GM23338 (cell line): Measurements from ENCODE around the gene RADIL. TPM values are rescaled to one million over a fixed set of nuclear protein-coding genes. Genes with fewer than 3 reads are reported as not detected.

Experiments used
- ATAC-seq: fragments of 200-7000 bp; cut with Tn5 transposase; 3 replicates; pipeline ENCODE4 v1.9.1; 2020
- DNase-seq: peaks from one replicate; pipeline ENCODE4 v3.0.0-alpha.2; 2015; ENCODE audit warnings: low spot score
- H2AFZ ChIP-seq: fragments of 200-600 bp; sonication (generic); 2 replicates; pipeline ENCODE4 v1.8.0; 2016; ENCODE audit warnings: antibody characterized with exemption, mild to moderate bottlenecking, moderate library complexity
- H3F3A ChIP-seq: fragments of 200-600 bp; sonication (generic); replicated peaks from 2 replicates; pipeline ENCODE4 v1.8.0; 2017; ENCODE audit warnings: antibody characterized with exemption, mixed run types, low read depth
- H3K27ac ChIP-seq: fragments of 200-600 bp; sonication (generic); 2 replicates; pipeline ENCODE4 v1.6.1; 2016; ENCODE audit warnings: low read depth
- H3K27me3 ChIP-seq: fragments of 200-600 bp; sonication (generic); 2 replicates; pipeline ENCODE4 v1.8.0; 2016; ENCODE audit warnings: mild to moderate bottlenecking, mixed run types, moderate library complexity; ENCODE audit not compliant: insufficient read depth
- H3K36me3 ChIP-seq: fragments of 200-600 bp; sonication (generic); 2 replicates; pipeline ENCODE4 v1.8.0; 2016; ENCODE audit warnings: mild to moderate bottlenecking; ENCODE audit not compliant: insufficient read depth
- H3K4me1 ChIP-seq: fragments of 200-600 bp; sonication (generic); 2 replicates; pipeline ENCODE4 v1.8.0; 2016; ENCODE audit warnings: mild to moderate bottlenecking, moderate library complexity; ENCODE audit not compliant: insufficient read depth
- H3K4me2 ChIP-seq: fragments of 200-600 bp; sonication (generic); 2 replicates; pipeline ENCODE4 v1.7.1; 2017; ENCODE audit warnings: mixed run types
- H3K4me3 ChIP-seq: fragments of 200-600 bp; sonication (generic); 2 replicates; pipeline ENCODE4 v1.6.1; 2016; ENCODE audit warnings: mixed run types
- H3K79me2 ChIP-seq: fragments of 200-600 bp; sonication (generic); replicated peaks from 2 replicates; pipeline ENCODE4 v1.8.0; 2017; ENCODE audit warnings: mild to moderate bottlenecking; ENCODE audit not compliant: insufficient read depth
- H3K9me2 ChIP-seq: fragments of 200-600 bp; sonication (generic); 2 replicates; pipeline ENCODE4 v1.8.0; 2017; ENCODE audit not compliant: insufficient read depth
- H4K20me1 ChIP-seq: fragments of 200-600 bp; sonication (generic); replicated peaks from 2 replicates; pipeline ENCODE4 v1.8.0; 2017; ENCODE audit warnings: mild to moderate bottlenecking; ENCODE audit not compliant: insufficient read depth
- H3K27ac Mint-ChIP-seq: 2 replicates; pipeline ENCODE4 v1.8.0; 2020; ENCODE audit warnings: inconsistent platforms, mild to moderate bottlenecking, moderate library complexity, mixed read lengths
- H3K27me3 Mint-ChIP-seq: 3 replicates; pipeline ENCODE4 v1.8.0; 2022; ENCODE audit warnings: low read depth, mild to moderate bottlenecking, moderate library complexity, mixed read lengths, inconsistent platforms; ENCODE audit not compliant: insufficient read depth, poor library complexity
- H3K36me3 Mint-ChIP-seq: 3 replicates; pipeline ENCODE4 v1.8.0; 2021; ENCODE audit warnings: low read depth, mild to moderate bottlenecking, inconsistent platforms, moderate library complexity, mixed read lengths
- H3K4me1 Mint-ChIP-seq: 3 replicates; pipeline ENCODE4 v1.8.0; 2020; ENCODE audit warnings: mild to moderate bottlenecking, inconsistent platforms, mixed read lengths
- H3K4me3 Mint-ChIP-seq: 3 replicates; pipeline ENCODE4 v1.8.0; 2021; ENCODE audit warnings: moderate library complexity, mild to moderate bottlenecking, inconsistent platforms, mixed read lengths
- H3K9me3 Mint-ChIP-seq: 3 replicates; pipeline ENCODE4 v1.8.0; 2020; ENCODE audit warnings: moderate library complexity, mild to moderate bottlenecking, inconsistent platforms, mixed read lengths
- CREB1 ChIP-seq: fragments of 250-450 bp; sonication (Bioruptor Pico); IDR thresholded peaks from 2 replicates; pipeline ENCODE4 v1.5.0; 2020; ENCODE audit warnings: low read depth, mild to moderate bottlenecking, moderate library complexity
- EZH2 ChIP-seq: fragments of 200-600 bp; sonication (generic); IDR thresholded peaks from one replicate; pipeline ENCODE4 v1.8.0; 2017; ENCODE audit warnings: antibody characterized with exemption, mild to moderate bottlenecking, low read depth; ENCODE audit not compliant: unreplicated experiment
- EZH2phosphoT487 ChIP-seq: fragments of 200-600 bp; sonication (generic); IDR thresholded peaks from one replicate; pipeline ENCODE4 v1.8.1; 2018; ENCODE audit warnings: antibody characterized with exemption; ENCODE audit not compliant: unreplicated experiment
- JUNB ChIP-seq: IDR thresholded peaks from one replicate; pipeline ENCODE4 v1.6.1; 2016; ENCODE audit warnings: antibody characterized with exemption; ENCODE audit not compliant: unreplicated experiment
- NANOG ChIP-seq: IDR thresholded peaks from 2 replicates; pipeline ENCODE4 v1.6.1; 2016; ENCODE audit warnings: antibody characterized with exemption, borderline replicate concordance
- ZNF331 ChIP-seq: fragments of 250-450 bp; sonication (Bioruptor Pico); IDR thresholded peaks from 2 replicates; pipeline ENCODE4 v1.5.0; 2020; ENCODE audit warnings: low read depth, mild to moderate bottlenecking, moderate library complexity
- polyA plus RNA-seq: library from polyadenylated mRNA; unstranded; fragments of >200 nt; fragmentation: Nextera tagmentation; extraction: Ambion mirVana; gene quantifications from 2 replicates; pipeline ENCODE4 v1.2.1, GENCODE V29; 2016
- total RNA-seq: library from RNA; depleted of rRNA; stranded (reverse); fragments of >200 nt; shearing (Covaris generic); gene quantifications from 2 replicates; pipeline ENCODE4 v1.2.3, GENCODE V29; 2014
- TF ChIP-seq, protein P1 (sequence below): IDR thresholded peaks from 2 replicates; pipeline ENCODE4 v1.6.1; 2016; ENCODE audit warnings: antibody characterized with exemption
- TF ChIP-seq, protein P2 (sequence below): fragments of 250-450 bp; sonication (Bioruptor Pico); IDR thresholded peaks from 2 replicates; pipeline ENCODE4 v1.5.0; 2020; ENCODE audit warnings: mild to moderate bottlenecking, moderate library complexity
- TF ChIP-seq, protein P3 (sequence below), 2 experiments: fragments of 200-600 bp in 1 of 2; sonication (generic) in 1 of 2; conservative IDR thresholded peaks; 2 replicates each; pipeline versions ENCODE4 v1.5.1 to v1.6.1; 2016 to 2017; ENCODE audit warnings: antibody characterized with exemption in 2 of 2, low read depth in 2 of 2, mild to moderate bottlenecking in 2 of 2, moderate library complexity in 1 of 2

The RADIL gene
- total and polyA plus RNA-seq, 2 experiments from 2014 or later, result 4.3 to 9.8 TPM

DNA sequence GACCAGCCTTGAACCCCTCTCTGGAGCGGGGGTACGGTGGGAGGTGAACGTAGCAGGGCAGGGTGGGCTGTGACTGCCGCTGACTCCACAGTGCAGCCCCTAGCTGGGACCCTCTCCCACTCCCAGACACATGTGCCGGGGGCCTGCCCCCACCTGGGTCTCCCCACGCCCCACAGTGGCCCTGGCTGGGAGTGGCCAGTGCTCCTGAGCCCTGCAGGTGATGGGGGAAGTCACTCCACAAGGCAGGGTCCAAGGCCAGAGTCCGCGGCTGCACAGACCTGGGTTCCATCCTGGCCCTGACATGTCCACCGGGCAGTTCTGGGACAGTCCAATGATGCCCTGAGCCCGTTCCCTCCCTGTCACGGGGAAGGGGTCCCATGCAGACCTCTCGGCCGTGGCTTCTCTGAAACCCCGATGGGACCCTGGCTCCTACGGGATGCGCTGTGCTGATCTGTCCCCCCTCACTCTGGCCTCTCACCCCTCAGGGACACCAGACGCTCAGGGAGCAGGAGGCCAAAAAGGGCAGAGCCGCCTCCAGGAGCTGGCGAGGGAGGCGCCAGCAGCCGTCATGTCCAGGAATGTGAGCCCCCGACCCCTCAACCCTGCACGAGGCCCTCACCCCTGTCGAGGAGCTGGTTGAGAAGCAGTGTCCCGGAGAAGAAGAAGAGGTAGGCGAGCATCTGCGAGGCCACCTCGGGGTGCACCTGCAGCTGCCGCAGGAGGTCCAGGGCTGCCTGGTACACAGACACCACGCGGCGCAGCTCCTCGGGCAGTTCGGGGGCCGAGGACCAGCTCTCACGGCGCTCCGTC is 67.7 kb downstream of the RADIL start:
- ATAC-seq, result peak; percentile 80

DNA sequence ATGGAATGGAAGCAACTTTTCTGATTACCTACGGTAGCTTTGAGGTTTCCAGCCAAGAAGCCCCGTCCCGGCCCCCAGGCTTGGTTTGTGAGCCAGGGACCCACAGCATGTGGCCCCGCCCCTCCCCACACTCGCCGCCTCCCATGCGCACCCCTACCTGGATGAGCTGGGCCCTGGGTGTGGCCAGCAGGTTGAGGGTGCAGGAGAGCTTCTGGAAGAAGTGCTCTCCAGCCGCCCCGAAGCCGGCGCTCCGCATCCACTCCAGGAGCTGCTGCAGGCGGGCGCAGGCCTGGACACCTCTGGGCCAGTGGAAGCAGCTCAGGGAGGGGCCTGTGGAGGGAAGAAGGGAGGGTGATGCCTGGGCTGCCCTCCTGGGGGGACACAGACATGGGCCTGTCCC is 68.4 kb downstream of the RADIL start:
- Histone ChIP-seq H3K4me3 (no peak overlapping the region), H3K27ac (no peak overlapping the region), H3K79me2 (no peaks in the 10 kb centered on the region), H4K20me1 (no peaks in the 10 kb centered on the region), H3K4me1 (no peaks in the 10 kb centered on the region), H3K9me2 (no peaks in the 10 kb centered on the region), H3K27me3 (no peaks in the 10 kb centered on the region), H2AFZ (no peak overlapping the region), H3F3A (no peaks in the 10 kb centered on the region), H3K4me2 (no peak overlapping the region), H3K36me3 (no peaks in the 10 kb centered on the region)
- peaks cover 9% of the 10 kb centered on the region; the same call in 1 of the 3 replicates for H3K9me3 Mint-ChIP-seq
- no peaks in the 10 kb centered on the region for H3K36me3 Mint-ChIP-seq
- DNase-seq (no peak), ATAC-seq (no peak)
- H3K4me1 Mint-ChIP-seq, result no peaks in the 10 kb centered on the region; the same call in 2 of the 3 replicates
- H3K27ac Mint-ChIP-seq, result no peak overlapping the region
- no peak overlapping the region for H3K4me3 Mint-ChIP-seq
- peaks cover 10% of the 10 kb centered on the region for H3K27me3 Mint-ChIP-seq
- TF ChIP-seq EZH2phosphoT487 (no peak), NANOG (no peak), EZH2 (no peak), CREB1 (CRISPR knock-in tag) (no peak), ZNF331 (CRISPR knock-in tag) (no peak), JUNB (no peak)
- TF ChIP-seq, protein P1, sequence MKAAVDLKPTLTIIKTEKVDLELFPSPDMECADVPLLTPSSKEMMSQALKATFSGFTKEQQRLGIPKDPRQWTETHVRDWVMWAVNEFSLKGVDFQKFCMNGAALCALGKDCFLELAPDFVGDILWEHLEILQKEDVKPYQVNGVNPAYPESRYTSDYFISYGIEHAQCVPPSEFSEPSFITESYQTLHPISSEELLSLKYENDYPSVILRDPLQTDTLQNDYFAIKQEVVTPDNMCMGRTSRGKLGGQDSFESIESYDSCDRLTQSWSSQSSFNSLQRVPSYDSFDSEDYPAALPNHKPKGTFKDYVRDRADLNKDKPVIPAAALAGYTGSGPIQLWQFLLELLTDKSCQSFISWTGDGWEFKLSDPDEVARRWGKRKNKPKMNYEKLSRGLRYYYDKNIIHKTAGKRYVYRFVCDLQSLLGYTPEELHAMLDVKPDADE, result no peak
- TF ChIP-seq, protein P2, sequence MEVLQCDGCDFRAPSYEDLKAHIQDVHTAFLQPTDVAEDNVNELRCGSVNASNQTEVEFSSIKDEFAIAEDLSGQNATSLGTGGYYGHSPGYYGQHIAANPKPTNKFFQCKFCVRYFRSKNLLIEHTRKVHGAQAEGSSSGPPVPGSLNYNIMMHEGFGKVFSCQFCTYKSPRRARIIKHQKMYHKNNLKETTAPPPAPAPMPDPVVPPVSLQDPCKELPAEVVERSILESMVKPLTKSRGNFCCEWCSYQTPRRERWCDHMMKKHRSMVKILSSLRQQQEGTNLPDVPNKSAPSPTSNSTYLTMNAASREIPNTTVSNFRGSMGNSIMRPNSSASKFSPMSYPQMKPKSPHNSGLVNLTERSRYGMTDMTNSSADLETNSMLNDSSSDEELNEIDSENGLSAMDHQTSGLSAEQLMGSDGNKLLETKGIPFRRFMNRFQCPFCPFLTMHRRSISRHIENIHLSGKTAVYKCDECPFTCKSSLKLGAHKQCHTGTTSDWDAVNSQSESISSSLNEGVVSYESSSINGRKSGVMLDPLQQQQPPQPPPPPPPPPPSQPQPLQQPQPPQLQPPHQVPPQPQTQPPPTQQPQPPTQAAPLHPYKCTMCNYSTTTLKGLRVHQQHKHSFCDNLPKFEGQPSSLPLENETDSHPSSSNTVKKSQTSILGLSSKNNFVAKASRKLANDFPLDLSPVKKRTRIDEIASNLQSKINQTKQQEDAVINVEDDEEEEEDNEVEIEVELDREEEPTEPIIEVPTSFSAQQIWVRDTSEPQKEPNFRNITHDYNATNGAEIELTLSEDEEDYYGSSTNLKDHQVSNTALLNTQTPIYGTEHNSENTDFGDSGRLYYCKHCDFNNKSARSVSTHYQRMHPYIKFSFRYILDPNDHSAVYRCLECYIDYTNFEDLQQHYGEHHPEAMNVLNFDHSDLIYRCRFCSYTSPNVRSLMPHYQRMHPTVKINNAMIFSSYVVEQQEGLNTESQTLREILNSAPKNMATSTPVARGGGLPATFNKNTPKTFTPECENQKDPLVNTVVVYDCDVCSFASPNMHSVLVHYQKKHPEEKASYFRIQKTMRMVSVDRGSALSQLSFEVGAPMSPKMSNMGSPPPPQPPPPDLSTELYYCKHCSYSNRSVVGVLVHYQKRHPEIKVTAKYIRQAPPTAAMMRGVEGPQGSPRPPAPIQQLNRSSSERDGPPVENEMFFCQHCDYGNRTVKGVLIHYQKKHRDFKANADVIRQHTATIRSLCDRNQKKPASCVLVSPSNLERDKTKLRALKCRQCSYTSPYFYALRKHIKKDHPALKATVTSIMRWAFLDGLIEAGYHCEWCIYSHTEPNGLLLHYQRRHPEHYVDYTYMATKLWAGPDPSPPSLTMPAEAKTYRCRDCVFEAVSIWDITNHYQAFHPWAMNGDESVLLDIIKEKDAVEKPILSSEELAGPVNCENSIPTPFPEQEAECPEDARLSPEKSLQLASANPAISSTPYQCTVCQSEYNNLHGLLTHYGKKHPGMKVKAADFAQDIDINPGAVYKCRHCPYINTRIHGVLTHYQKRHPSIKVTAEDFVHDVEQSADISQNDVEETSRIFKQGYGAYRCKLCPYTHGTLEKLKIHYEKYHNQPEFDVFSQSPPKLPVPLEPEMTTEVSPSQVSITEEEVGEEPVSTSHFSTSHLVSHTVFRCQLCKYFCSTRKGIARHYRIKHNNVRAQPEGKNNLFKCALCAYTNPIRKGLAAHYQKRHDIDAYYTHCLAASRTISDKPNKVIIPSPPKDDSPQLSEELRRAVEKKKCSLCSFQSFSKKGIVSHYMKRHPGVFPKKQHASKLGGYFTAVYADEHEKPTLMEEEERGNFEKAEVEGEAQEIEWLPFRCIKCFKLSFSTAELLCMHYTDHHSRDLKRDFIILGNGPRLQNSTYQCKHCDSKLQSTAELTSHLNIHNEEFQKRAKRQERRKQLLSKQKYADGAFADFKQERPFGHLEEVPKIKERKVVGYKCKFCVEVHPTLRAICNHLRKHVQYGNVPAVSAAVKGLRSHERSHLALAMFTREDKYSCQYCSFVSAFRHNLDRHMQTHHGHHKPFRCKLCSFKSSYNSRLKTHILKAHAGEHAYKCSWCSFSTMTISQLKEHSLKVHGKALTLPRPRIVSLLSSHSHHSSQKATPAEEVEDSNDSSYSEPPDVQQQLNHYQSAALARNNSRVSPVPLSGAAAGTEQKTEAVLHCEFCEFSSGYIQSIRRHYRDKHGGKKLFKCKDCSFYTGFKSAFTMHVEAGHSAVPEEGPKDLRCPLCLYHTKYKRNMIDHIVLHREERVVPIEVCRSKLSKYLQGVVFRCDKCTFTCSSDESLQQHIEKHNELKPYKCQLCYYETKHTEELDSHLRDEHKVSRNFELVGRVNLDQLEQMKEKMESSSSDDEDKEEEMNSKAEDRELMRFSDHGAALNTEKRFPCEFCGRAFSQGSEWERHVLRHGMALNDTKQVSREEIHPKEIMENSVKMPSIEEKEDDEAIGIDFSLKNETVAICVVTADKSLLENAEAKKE (CRISPR knock-in tag), result no peak

More for the DNA sequence above, 67.7 kb downstream of the RADIL start:
- DNase-seq, result no peak
- Mint-ChIP-seq H3K27me3 (peaks cover 10% of the 10 kb centered on the region), H3K9me3 (peaks cover 9% of the 10 kb centered on the region; the same call in 1 of the 3 replicates), H3K4me3 (no peak overlapping the region), H3K4me1 (no peaks in the 10 kb centered on the region; the same call in 2 of the 3 replicates), H3K27ac (no peak overlapping the region), H3K36me3 (no peaks in the 10 kb centered on the region)
- Histone ChIP-seq H3K27me3 (no peaks in the 10 kb centered on the region), H3K36me3 (no peaks in the 10 kb centered on the region), H3K4me2 (no peak overlapping the region), H3K27ac (no peak overlapping the region), H4K20me1 (no peaks in the 10 kb centered on the region), H3K9me2 (no peaks in the 10 kb centered on the region), H3K79me2 (no peaks in the 10 kb centered on the region), H2AFZ (no peak overlapping the region), H3K4me3 (no peak overlapping the region), H3K4me1 (no peaks in the 10 kb centered on the region), H3F3A (no peaks in the 10 kb centered on the region)
- TF ChIP-seq, protein P3, sequence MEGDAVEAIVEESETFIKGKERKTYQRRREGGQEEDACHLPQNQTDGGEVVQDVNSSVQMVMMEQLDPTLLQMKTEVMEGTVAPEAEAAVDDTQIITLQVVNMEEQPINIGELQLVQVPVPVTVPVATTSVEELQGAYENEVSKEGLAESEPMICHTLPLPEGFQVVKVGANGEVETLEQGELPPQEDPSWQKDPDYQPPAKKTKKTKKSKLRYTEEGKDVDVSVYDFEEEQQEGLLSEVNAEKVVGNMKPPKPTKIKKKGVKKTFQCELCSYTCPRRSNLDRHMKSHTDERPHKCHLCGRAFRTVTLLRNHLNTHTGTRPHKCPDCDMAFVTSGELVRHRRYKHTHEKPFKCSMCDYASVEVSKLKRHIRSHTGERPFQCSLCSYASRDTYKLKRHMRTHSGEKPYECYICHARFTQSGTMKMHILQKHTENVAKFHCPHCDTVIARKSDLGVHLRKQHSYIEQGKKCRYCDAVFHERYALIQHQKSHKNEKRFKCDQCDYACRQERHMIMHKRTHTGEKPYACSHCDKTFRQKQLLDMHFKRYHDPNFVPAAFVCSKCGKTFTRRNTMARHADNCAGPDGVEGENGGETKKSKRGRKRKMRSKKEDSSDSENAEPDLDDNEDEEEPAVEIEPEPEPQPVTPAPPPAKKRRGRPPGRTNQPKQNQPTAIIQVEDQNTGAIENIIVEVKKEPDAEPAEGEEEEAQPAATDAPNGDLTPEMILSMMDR (conservative IDR thresholded peaks at IDR 0.05; ENCODE audit: low read depth in 2 of 2), result peak; percentile 36 to 56; a peak in 3 of 4 replicates
- TF ChIP-seq NANOG, result no peak
